Kidney (tissue), 14 donors: Measurements from ENCODE around the gene ADAMTS15. TPM values are rescaled to one million over a fixed set of nuclear protein-coding genes. Genes with fewer than 3 reads are reported as not detected.

Source experiments
- DNase-seq, 5 donors: peaks; one replicate each; pipeline ENCODE4 v3.0.0-alpha.2; 2013 to 2020
- FAIRE-seq: peaks from 2 replicates; lab custom pipeline; 2012; peaks lifted over from hg19 to GRCh38; lab: Jason Lieb, UNC
- H3K27ac ChIP-seq, 2 donors: one replicate each; pipeline ENCODE4 v1.7.0; 2013; ENCODE audit warnings: low read depth in 2 of 2, low read length in 2 of 2, inconsistent platforms in 1 of 2
- H3K27me3 ChIP-seq: one replicate; pipeline ENCODE4 v1.7.1; 2013; ENCODE audit warnings: low read length, inconsistent platforms; ENCODE audit not compliant: control insufficient read depth, insufficient read depth
- H3K36me3 ChIP-seq, 3 donors: one replicate each; pipeline versions ENCODE4 v1.7.0 to v1.7.1; 2013; ENCODE audit warnings: low read length in 3 of 3, control low read depth in 1 of 3, inconsistent platforms in 1 of 3; ENCODE audit not compliant: insufficient read depth in 3 of 3, control insufficient read depth in 2 of 3
- H3K4me1 ChIP-seq, 3 donors: one replicate each; pipeline versions ENCODE4 v1.7.0 to v1.7.1; 2013; ENCODE audit warnings: low read length in 3 of 3, inconsistent platforms in 1 of 3, low read depth in 1 of 3; ENCODE audit not compliant: control insufficient read depth in 2 of 3, insufficient read depth in 2 of 3
- H3K4me3 ChIP-seq, 3 donors: one replicate each; pipeline versions ENCODE4 v1.7.0 to v1.8.1; 2013; ENCODE audit warnings: low read length in 3 of 3, control low read depth in 1 of 3, inconsistent platforms in 1 of 3
- H3K9ac ChIP-seq, 3 donors: one replicate each; pipeline versions ENCODE4 v1.7.0 to v1.7.1; 2013; ENCODE audit warnings: low read length in 3 of 3, control low read depth in 1 of 3, inconsistent platforms in 1 of 3
- H3K9me3 ChIP-seq, 3 donors: one replicate each; pipeline versions ENCODE4 v1.7.0 to v1.7.1; 2013; ENCODE audit warnings: low read length in 3 of 3, control low read depth in 1 of 3, inconsistent platforms in 1 of 3; ENCODE audit not compliant: control insufficient read depth in 2 of 3, insufficient read depth in 1 of 3
- CTCF ChIP-seq: IDR thresholded peaks from 3 replicates; pipeline ENCODE4 v1.5.1; 2012; ENCODE audit warnings: mild to moderate bottlenecking, moderate library complexity, borderline replicate concordance; ENCODE audit not compliant: insufficient read depth; ENCODE audit errors: extremely low read depth
- intact Hi-C: fragments of 100-400 bp; cut with DNase I; formaldehyde crosslinking; loops from one replicate; pipeline ENCODE4 v1.11.1; 2022
- polyA plus RNA-seq: library from polyadenylated mRNA; stranded (reverse); fragments of 350-450 nt; fragmentation: Illumina TruSeq; extraction: RNeasy Lipid Tissue Mini Kit (QIAGEN cat#74804); gene quantifications from one replicate; pipeline ENCODE4 v1.2.3, GENCODE V29; 2014; ENCODE audit warnings: low read depth, low replicate concordance; ENCODE audit not compliant: insufficient read depth
- total RNA-seq: library from RNA; stranded (reverse); fragmentation: NEBNext Ultra II Directional; extraction: Animal tissue kit (Norgen Biotek cat#: 25700); gene quantifications from one replicate; pipeline ENCODE4 v1.2.1, GENCODE V29; 2021
- donor health status: control.
- donor health status: control.
- donor health status: control.
- donor health status: control.
- donor health status: control.
- donor health status: DM: yes; HTN: yes; CAD: no.
- donor health status: Normal renal cell carcinoma (clear cell type).

The ADAMTS15 gene
- total and polyA plus RNA-seq, 2 donors from 2014 or later, result 3.6 to 6.2 TPM

GRCh38 chr11:130441719-130442118 lies 6.7 kb upstream of the ADAMTS15 start:
- no peak for FAIRE-seq
- intact Hi-C loops, result no loop called here
- H3K4me3 ChIP-seq, result no peak overlapping the region

GRCh38 chr11:130442737-130443136 lies 5.7 kb upstream of the ADAMTS15 start:
- no peaks in the 10 kb centered on the region for H3K4me1 ChIP-seq
- peak in 1 of 5 donors; percentile 85 for DNase-seq
- no peak overlapping the region for H3K27ac ChIP-seq
- no peak for TF ChIP-seq CTCF
- H3K36me3 ChIP-seq, result no peaks in the 10 kb centered on the region
- H3K9ac ChIP-seq, result no peak overlapping the region
- intact Hi-C loops, result no loop called here
- no peaks in the 10 kb centered on the region for H3K9me3 ChIP-seq
- no peak for FAIRE-seq
- no peaks in the 10 kb centered on the region for H3K27me3 ChIP-seq
- H3K4me3 ChIP-seq, result no peak overlapping the region

More at GRCh38 chr11:130441719-130442118, 6.7 kb upstream of the ADAMTS15 start:
- H3K27me3 ChIP-seq, result no peaks in the 10 kb centered on the region
- H3K27ac ChIP-seq, result no peak overlapping the region
- no peak for DNase-seq
- no peaks in the 10 kb centered on the region for H3K9me3 ChIP-seq
- no peaks in the 10 kb centered on the region for H3K4me1 ChIP-seq
- H3K36me3 ChIP-seq, result no peaks in the 10 kb centered on the region
- no peak overlapping the region for H3K9ac ChIP-seq
- no peak for TF ChIP-seq CTCF

GRCh38 chr11:130445788-130446187 lies 2.7 kb upstream of the ADAMTS15 start:
- Histone ChIP-seq H3K9me3 (no peaks in the 10 kb centered on the region), H3K4me1 (peaks cover 0 to 7% (median 0%) of the 10 kb centered on the region in 3 donors), H3K4me3 (no peak overlapping the region), H3K27ac (no peak overlapping the region), H3K9ac (no peak overlapping the region), H3K36me3 (no peaks in the 10 kb centered on the region), H3K27me3 (no peaks in the 10 kb centered on the region)
- TF ChIP-seq CTCF, result no peak
- peak in 1 of 5 donors; percentile 83 for DNase-seq
- FAIRE-seq, result no peak
- intact Hi-C loops, result no loop called here

GRCh38 chr11:130448039-130448415 lies 418 bp upstream of the ADAMTS15 start:
- Histone ChIP-seq H3K36me3 (no peaks in the 10 kb centered on the region), H3K9me3 (no peaks in the 10 kb centered on the region), H3K4me3 (peak overlapping the region; percentile 39 to 84 (median 39)), H3K27ac (no peak overlapping the region), H3K4me1 (peaks cover 0 to 9% (median 5%) of the 10 kb centered on the region in 3 donors), H3K27me3 (no peaks in the 10 kb centered on the region), H3K9ac (peak overlapping the region in 1 of 3 donors; percentile 80)
- TF ChIP-seq CTCF, result no peak
- DNase-seq, result no peak
- FAIRE-seq, result no peak
- intact Hi-C loops, result no loop called here
